HG03442 (cell line): ENCODE data around the gene LONRF3.

Experiments used
- ATAC-seq: cut with Tn5 transposase; IDR thresholded peaks from one replicate; pipeline ENCODE4 v1.9.1; 2021; ENCODE audit warnings: mild to moderate bottlenecking, moderate library complexity; ENCODE audit not compliant: unreplicated experiment

Gene LONRF3

GRCh38 chrX:118974088-118974907 lies at the start of gene LONRF3:
TSS of gene LONRF3 (plus strand) at chrX:118974618. CDS start at chrX:118974781, 163 bp downstream.
- no peak for ATAC-seq

DNA sequence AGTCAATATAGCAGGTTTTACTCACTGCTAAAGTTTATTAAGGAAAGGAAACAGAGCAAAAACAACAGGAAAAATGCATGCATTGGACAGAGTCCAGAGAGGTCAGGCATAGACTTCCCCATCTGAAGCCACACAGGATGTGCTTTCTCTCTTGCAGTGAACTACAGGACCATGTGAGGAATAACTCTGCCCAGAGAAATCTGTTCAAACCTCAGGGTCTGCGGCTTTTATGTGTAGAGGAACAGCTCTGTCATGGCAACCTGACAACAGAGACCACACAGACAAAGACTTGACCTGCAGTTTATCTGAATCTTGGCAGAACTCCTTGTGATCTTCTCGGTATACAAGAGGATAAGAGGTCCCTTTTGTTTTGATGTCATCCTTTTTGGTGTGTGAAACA lies 46.3 kb upstream of the LONRF3 start:
- ATAC-seq: no peak

- no peak for ATAC-seq
These were observed 39.1 kb upstream of the LONRF3 start for GRCh38 chrX:118935352-118935751.

GRCh38 chrX:118941147-118941546 lies 33.3 kb upstream of the LONRF3 start:
- no peak for ATAC-seq

DNA sequence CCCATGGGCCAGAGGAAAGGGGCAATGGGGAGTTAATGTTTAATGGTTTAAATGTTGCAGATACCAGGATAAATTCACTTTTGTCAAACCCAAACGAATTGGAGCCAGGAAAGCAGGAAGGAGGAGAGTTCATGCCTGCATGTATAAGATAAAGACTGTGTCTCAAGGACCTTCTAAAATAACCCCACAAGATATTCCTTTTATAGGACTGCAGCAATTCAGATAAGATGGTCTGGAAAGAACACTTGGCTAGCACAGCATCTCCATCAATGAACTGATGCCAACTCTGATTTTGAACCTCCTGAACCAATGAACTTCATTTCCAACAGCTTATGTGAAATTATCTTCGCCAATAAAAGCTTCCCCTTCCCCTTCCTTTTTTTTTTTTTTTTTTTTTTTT lies 31.3 kb upstream of the LONRF3 start:
- no peak for ATAC-seq

- no peak for ATAC-seq
These were observed 28.5 kb upstream of the LONRF3 start for GRCh38 chrX:118945921-118946320.

DNA sequence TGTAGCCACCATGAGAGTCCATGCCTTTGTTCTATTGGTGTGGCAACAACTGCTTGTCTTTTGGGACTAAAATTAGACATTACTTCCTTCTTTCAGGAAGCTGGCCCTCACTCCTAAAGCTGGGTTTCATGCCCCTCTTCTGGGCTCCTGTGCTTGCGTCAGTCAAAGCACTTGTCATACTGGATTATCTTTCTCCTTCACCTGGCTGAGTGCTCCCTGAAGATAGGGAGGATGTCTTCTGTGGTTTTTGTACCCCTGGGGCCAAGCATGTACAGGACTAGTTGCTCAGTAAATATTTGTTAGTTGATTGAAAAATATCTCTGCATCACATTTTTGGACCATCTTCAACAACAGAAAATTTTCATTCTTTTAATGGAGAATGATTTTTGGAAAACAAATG lies 26.1 kb upstream of the LONRF3 start:
- ATAC-seq: no peak

- no peak for ATAC-seq
These were observed 12.4 kb upstream of the LONRF3 start for GRCh38 chrX:118961866-118962560.

GRCh38 chrX:118963159-118963558 lies 11.3 kb upstream of the LONRF3 start:
- ATAC-seq: no peak

GRCh38 chrX:118964252-118964651 lies 10.2 kb upstream of the LONRF3 start:
- ATAC-seq: no peak

DNA sequence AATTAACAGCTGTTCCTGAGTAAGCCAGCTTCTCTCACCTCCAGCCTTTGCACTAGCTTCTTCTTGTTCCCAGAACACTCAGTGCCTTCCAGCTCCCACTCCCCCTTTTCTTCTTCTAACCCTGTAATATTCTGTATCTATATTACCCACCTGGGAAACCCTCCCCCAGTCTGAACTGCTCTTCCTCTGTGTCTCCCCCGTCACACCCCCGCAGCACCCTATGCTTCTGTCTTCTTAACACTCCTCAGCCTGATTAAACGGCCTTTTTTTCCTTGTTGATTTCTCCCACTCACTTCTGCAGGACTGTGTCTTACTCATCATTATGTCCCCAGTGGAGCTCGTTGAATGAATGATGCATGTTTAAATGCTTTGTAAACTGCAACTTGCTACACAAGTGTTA lies 9.0 kb upstream of the LONRF3 start:
- ATAC-seq: no peak

DNA sequence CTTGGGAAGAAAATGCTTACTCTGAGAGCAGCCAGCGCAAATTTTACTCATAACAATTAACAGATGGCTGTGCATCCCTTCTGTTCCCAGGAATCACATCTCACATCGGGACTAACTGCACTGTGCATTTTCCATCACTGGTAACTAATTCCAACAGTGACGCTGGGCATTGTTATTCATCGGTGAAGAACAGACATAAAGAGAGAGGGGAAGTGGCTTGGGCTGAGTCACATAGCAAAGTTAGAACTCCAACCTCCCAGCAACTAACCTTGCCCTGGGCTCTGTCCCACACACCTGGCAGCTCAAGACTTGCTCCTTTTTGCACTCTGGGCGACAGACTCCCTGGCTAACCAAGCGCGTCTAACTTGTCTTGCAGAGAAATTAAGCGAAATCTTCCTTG lies 6.4 kb upstream of the LONRF3 start:
- no peak for ATAC-seq

DNA sequence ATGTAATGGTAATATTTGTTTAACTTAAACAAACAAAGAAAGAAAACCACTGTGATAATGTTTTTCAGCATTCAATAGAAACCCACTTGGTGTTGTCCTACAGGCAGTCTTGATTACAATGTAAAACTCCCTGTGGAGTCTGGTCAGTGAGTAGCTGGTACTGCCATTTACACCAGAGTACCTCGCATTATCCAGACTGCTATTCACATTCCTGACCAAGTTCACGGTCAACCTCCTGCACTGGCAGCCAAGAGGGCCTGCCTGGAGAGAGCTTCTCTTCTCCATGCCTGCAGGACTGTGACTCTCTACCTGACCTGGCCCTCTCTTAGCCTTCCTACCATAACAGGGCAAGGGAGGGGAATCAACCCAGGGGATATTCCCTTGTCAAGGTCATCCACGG lies 2.9 kb upstream of the LONRF3 start:
- ATAC-seq: no peak

DNA sequence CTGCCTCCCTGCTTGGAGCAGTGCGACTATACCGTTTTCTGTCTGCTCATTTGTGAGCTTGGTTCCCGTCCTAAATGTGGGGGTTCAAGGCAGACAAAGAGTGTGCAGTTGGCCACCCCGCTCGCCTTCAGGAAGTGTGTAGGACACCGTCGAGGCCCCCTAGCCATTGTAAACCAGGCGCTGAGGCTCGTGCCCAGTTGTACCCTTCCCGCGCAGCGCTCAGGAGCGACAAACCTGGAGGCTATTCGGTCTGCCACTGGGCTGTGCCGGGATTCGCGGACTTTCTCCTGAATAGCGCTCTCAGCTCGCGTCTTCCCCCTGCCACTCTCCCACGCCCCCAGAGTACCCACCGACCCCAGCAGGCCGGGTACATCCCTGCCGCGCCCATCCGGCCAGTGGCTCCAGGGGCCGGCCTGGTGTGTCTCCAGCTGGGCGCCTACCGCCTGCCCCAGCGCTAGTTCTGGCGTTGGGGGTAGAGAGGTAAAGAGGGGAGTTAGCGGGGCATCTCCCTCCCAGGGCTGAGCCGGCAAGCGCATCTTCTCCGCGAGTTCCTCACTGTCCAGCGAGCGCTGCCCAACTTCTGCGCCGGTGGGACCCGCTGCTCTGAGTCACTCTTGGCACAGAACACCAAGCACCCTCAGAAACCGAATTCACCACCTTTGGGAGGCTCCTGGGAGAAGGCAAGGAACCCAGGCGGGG lies 880 bp upstream of the LONRF3 start:
- no peak for ATAC-seq

DNA sequence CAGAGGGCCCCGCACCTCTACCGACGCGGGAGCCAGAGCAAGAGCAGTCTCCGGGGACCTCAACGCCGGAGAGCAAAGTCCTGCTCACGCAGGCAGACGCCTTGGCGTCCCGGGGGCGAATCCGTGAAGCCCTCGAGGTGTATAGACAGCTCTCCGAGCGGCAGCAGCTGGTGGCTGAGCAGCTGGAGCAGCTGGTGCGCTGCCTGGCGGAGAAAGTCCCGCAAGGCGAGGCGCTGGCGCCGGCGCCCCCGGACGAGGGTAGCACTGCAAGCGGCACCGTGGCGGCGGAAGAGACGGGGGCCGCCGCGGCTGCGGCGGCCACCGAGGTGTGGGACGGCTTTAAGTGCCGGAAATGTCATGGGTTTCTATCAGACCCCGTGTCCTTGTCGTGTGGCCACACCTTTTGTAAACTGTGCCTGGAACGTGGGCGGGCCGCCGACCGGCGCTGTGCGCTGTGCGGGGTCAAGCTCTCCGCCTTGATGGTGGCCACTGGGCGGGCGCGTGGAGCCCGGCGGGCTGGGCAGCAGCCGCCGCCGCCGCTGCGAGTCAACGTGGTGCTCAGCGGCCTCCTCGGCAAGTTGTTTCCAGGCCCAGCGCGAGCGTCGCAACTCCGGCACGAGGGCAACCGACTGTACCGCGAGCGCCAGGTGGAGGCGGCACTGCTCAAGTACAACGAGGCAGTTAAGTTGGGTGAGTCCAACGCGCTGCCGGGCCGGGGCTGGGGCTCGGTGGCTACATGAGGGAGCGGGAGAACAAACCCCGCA lies 672 bp downstream of the LONRF3 start:
- no peak for ATAC-seq

DNA sequence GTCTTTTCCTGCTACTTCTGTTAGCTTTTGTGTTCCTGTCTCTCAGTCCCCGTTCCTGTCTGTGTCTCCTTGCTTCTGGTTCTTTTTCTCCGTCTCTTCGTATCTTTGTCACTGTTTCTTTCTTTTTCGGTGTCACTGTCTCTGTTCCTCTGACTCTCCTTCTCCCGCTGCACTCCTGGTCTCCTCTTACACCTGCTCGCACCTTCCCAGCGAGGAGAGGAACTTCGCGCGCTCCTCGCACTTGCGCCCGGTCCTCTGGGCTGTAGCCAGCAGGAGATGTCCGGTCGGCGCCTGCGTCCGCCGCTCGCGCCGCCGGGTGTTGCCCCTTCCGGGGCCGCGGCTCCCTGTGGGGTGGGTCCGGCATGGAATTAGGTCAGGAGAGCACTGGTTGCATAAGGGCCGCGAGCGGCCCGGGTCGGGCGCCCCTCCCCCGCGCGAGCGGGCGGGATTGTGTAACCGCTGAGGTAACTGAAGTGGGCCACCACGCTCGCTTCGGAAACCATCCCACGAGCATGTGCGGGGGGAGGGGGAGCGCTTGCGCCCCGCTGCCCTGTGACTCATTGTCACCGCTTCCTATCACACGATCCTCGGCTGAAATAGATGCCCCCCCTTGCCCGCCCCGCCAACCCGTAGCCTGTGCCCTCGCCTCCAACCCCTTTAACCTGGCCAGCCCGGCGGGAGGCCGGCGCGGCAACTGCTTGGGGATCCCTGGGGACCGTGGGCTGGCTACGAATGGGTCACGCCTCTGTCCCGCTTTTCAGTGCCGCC lies 1.6 kb downstream of the LONRF3 start:
- no peak for ATAC-seq

GRCh38 chrX:118976599-118977340 lies 2.4 kb downstream of the LONRF3 start:
- no peak for ATAC-seq

DNA sequence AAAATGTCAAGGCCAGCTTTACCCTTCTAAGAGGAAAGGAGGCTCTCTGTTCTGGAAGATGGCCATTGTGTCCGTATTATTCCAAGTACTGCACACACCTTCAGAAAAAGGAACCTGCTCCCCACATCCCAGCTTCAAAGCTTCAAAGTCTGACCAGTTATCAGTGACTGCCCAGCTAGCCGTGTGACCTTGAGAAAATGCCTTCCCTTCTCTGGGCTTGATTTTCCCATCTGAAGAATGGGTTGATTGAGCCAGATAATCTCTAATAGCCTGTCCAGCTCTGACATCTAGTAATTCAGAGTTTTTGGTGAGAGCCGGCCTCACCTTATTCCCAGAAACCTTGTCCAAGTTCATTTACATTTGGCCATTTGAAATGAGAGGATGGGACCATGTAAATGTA lies 3.0 kb downstream of the LONRF3 start:
- ATAC-seq: no peak

DNA sequence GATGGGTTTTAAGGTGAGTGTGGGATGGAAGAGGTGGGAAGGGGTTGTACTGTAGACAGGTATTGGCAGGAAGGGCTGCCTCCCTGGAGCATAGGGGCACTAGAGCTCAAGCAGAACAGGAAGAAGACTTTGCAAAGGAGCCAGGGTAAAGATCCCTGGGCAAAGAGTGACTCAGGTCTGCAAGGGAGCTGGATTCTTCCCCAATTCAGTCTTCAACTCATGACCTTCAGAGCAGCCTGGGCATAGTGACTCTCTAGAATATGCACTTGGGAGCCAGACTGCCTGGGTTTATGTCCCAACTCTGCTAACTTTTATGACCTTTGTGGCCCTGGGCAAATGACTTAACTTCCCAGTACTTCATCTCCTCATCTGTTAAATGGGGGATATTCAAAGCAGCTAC lies 4.0 kb downstream of the LONRF3 start:
- no peak for ATAC-seq

GRCh38 chrX:118980761-118981160 lies 6.3 kb downstream of the LONRF3 start:
- ATAC-seq: no peak
